ENCODE results near the gene NCKAP5.

NCKAP5 gene

DNA sequence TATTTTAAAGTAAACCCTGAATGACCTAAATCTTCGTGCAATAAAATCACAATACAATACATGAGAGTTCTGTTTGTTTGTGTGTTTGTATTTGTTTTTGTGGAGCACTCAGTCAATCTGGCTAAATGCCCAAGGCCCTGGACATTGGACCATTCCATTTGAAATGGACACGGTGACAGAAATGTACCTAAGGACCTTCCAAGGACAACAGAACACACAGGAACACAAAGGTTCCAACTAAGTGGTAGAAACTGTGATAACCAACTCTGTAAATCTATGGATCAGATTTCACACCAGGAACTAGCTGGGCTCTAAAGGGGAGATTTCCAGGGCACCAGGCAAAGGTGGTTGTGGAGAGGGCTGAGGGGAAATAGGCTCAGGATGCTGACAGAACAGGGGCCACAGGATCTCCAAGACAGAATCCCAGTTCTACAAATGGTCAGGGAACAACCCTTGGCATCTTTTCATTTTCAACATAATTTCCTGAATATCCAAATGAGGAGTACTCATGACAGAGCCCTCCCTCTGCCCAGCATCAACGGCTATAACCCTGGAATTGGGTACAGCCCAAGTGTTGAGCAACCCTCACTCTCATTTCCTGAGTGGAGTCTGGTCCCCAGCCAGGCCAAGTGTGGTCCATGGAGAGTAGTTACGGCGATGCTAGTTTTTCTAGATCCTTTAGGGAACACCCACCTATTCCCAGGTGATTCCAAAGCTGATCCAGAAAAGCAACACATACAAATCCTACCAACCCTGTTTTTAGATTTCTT, 78.4 kb downstream of the NCKAP5 start:
- no peak overlapping the region for H3K14ac ChIP-seq (ENCODE audit: low read length in 2 of 2)
- peaks cover 4% of the 10 kb centered on the region for H3K4me1 ChIP-seq (ENCODE audit: control insufficient read depth, insufficient read depth, low read depth, low read length)
- H4K8ac ChIP-seq (ENCODE audit: low read length) = no peak overlapping the region
- no peak for DNase-seq
- no peak overlapping the region for H2BK12ac ChIP-seq (ENCODE audit: low read length in 2 of 2)
- no peak overlapping the region for H2BK120ac ChIP-seq (ENCODE audit: low read depth, low read length)
- no peak overlapping the region for H3K9ac ChIP-seq (ENCODE audit: low read length)
- H3K4me3 ChIP-seq (ENCODE audit: insufficient read depth in 1 of 2, low read depth in 1 of 2, low read length in 2 of 2) = no peak overlapping the region
- H3K27ac ChIP-seq (ENCODE audit: low read length, poor library complexity, severe bottlenecking) = no peak overlapping the region
- WGBS = 84% methylated on average over 3 of the region's 5 CpGs
- no peaks in the 10 kb centered on the region for H3K79me1 ChIP-seq (replicated peaks; ENCODE audit: low read length, poor library complexity, severe bottlenecking)
- H2BK15ac ChIP-seq (ENCODE audit: low read depth, poor library complexity, severe bottlenecking) = no peak overlapping the region
- no peak overlapping the region for H2AFZ ChIP-seq (ENCODE audit: low read depth, low read length)
- H3K4ac ChIP-seq (ENCODE audit: low read depth in 1 of 2, low read length in 2 of 2) = no peak overlapping the region
- H3K23ac ChIP-seq (ENCODE audit: low read length in 2 of 2) = no peak overlapping the region
- no peak overlapping the region for H3K4me2 ChIP-seq (ENCODE audit: low read length, poor library complexity, severe bottlenecking)
- H3K9me3 ChIP-seq (ENCODE audit: control insufficient read depth, low read length) = no peaks in the 10 kb centered on the region
- no peak overlapping the region for H3K18ac ChIP-seq (ENCODE audit: low read depth in 1 of 2, low read length in 2 of 2)
- no peaks in the 10 kb centered on the region for H3K27me3 ChIP-seq (ENCODE audit: control insufficient read depth in 1 of 2, insufficient read depth in 1 of 2, low read length in 2 of 2)
- no peaks in the 10 kb centered on the region for H3K36me3 ChIP-seq (ENCODE audit: control insufficient read depth in 1 of 2, insufficient read depth in 2 of 2, low read depth in 1 of 2, low read length in 2 of 2)
- no peak overlapping the region for H4K91ac ChIP-seq (ENCODE audit: low read length)
- H2BK5ac ChIP-seq (ENCODE audit: low read depth, low read length, poor library complexity, severe bottlenecking) = no peak overlapping the region
- H2AK5ac ChIP-seq (ENCODE audit: low read length, severe bottlenecking) = peak overlapping the region; percentile 69

- Histone ChIP-seq H2BK15ac (ENCODE audit: low read depth, poor library complexity, severe bottlenecking) (no peak overlapping the region), H3K36me3 (ENCODE audit: control insufficient read depth in 1 of 2, insufficient read depth in 2 of 2, low read depth in 1 of 2, low read length in 2 of 2) (no peaks in the 10 kb centered on the region), H3K27me3 (ENCODE audit: control insufficient read depth in 1 of 2, insufficient read depth in 1 of 2, low read length in 2 of 2) (no peaks in the 10 kb centered on the region), H3K18ac (ENCODE audit: low read depth in 1 of 2, low read length in 2 of 2) (no peak overlapping the region), H2AFZ (ENCODE audit: low read depth, low read length) (no peak overlapping the region), H2AK5ac (ENCODE audit: low read length, severe bottlenecking) (no peak overlapping the region), H3K9me3 (ENCODE audit: control insufficient read depth, low read length) (no peaks in the 10 kb centered on the region), H2BK120ac (ENCODE audit: low read depth, low read length) (no peak overlapping the region), H3K4me3 (ENCODE audit: insufficient read depth in 1 of 2, low read depth in 1 of 2, low read length in 2 of 2) (no peak overlapping the region), H3K4ac (ENCODE audit: low read depth in 1 of 2, low read length in 2 of 2) (no peak overlapping the region), H3K27ac (ENCODE audit: low read length, poor library complexity, severe bottlenecking) (no peak overlapping the region), H2BK12ac (ENCODE audit: low read length in 2 of 2) (no peak overlapping the region), H3K4me2 (ENCODE audit: low read length, poor library complexity, severe bottlenecking) (no peak overlapping the region), H3K23ac (ENCODE audit: low read length in 2 of 2) (no peak overlapping the region), H4K91ac (ENCODE audit: low read length) (no peak overlapping the region), H3K4me1 (ENCODE audit: control insufficient read depth, insufficient read depth, low read depth, low read length) (peaks cover 4% of the 10 kb centered on the region), H3K9ac (ENCODE audit: low read length) (no peak overlapping the region), H2BK5ac (ENCODE audit: low read depth, low read length, poor library complexity, severe bottlenecking) (no peak overlapping the region), H3K79me1 (replicated peaks; ENCODE audit: low read length, poor library complexity, severe bottlenecking) (no peaks in the 10 kb centered on the region), H4K8ac (ENCODE audit: low read length) (no peak overlapping the region), H3K14ac (ENCODE audit: low read length in 2 of 2) (no peak overlapping the region)
- no CpG with 5 or more reads among the region's 1 CpG for WGBS
- DNase-seq = no peak
Measured at GRCh38 chr2:133489146-133489545, 79.1 kb downstream of the NCKAP5 start.

DNA sequence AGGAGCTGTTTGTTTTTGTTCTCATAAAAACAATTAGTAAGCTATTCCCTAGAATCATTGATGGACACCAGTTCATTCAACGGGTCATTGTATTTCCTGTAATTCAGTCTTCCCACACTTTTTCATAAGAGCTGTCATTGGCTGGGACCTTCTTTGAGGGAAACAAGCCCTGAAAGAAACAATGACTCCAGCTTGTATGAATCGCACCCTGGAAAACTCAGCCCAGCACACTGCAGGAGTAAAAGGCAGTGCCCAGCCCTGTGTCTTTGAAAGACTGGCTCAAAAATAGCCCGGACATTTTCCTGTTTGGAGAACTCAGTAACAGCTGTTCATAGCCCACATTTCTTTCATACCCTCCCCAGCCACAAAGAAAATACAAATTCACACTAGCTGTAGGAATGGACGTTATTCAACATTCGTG, 81.5 kb downstream of the NCKAP5 start:
- Histone ChIP-seq H3K4me3 (ENCODE audit: insufficient read depth in 1 of 2, low read depth in 1 of 2, low read length in 2 of 2) (no peak overlapping the region), H4K91ac (ENCODE audit: low read length) (no peak overlapping the region), H3K9ac (ENCODE audit: low read length) (no peak overlapping the region), H3K27ac (ENCODE audit: low read length, poor library complexity, severe bottlenecking) (peak overlapping the region; percentile 88), H3K4me2 (ENCODE audit: low read length, poor library complexity, severe bottlenecking) (peak overlapping the region; percentile 42), H4K8ac (ENCODE audit: low read length) (no peak overlapping the region), H3K27me3 (ENCODE audit: control insufficient read depth in 1 of 2, insufficient read depth in 1 of 2, low read length in 2 of 2) (no peaks in the 10 kb centered on the region), H3K23ac (ENCODE audit: low read length in 2 of 2) (no peak overlapping the region), H3K4me1 (ENCODE audit: control insufficient read depth, insufficient read depth, low read depth, low read length) (peaks cover 4% of the 10 kb centered on the region), H2AFZ (ENCODE audit: low read depth, low read length) (no peak overlapping the region), H3K79me1 (replicated peaks; ENCODE audit: low read length, poor library complexity, severe bottlenecking) (no peaks in the 10 kb centered on the region), H2BK5ac (ENCODE audit: low read depth, low read length, poor library complexity, severe bottlenecking) (peak overlapping the region; percentile 74), H3K14ac (ENCODE audit: low read length in 2 of 2) (no peak overlapping the region), H2BK12ac (ENCODE audit: low read length in 2 of 2) (no peak overlapping the region), H2BK15ac (ENCODE audit: low read depth, poor library complexity, severe bottlenecking) (no peak overlapping the region), H2BK120ac (ENCODE audit: low read depth, low read length) (no peak overlapping the region), H3K18ac (ENCODE audit: low read depth in 1 of 2, low read length in 2 of 2) (no peak overlapping the region), H2AK5ac (ENCODE audit: low read length, severe bottlenecking) (no peak overlapping the region), H3K4ac (ENCODE audit: low read depth in 1 of 2, low read length in 2 of 2) (no peak overlapping the region), H3K36me3 (ENCODE audit: control insufficient read depth in 1 of 2, insufficient read depth in 2 of 2, low read depth in 1 of 2, low read length in 2 of 2) (no peaks in the 10 kb centered on the region), H3K9me3 (ENCODE audit: control insufficient read depth, low read length) (no peaks in the 10 kb centered on the region)
- DNase-seq = no peak
- WGBS = 74% methylated on average over 5 of the region's 5 CpGs

GRCh38 chr2:133485868-133486267, 82.4 kb downstream of the NCKAP5 start:
- Histone ChIP-seq H2BK120ac (ENCODE audit: low read depth, low read length) (no peak overlapping the region), H3K4me3 (ENCODE audit: insufficient read depth in 1 of 2, low read depth in 1 of 2, low read length in 2 of 2) (no peak overlapping the region), H3K4me1 (ENCODE audit: control insufficient read depth, insufficient read depth, low read depth, low read length) (peaks cover 4% of the 10 kb centered on the region), H4K8ac (ENCODE audit: low read length) (no peak overlapping the region), H2AFZ (ENCODE audit: low read depth, low read length) (no peak overlapping the region), H3K18ac (ENCODE audit: low read depth in 1 of 2, low read length in 2 of 2) (no peak overlapping the region), H3K27me3 (ENCODE audit: control insufficient read depth in 1 of 2, insufficient read depth in 1 of 2, low read length in 2 of 2) (no peaks in the 10 kb centered on the region), H3K79me1 (replicated peaks; ENCODE audit: low read length, poor library complexity, severe bottlenecking) (no peaks in the 10 kb centered on the region), H3K9me3 (ENCODE audit: control insufficient read depth, low read length) (no peaks in the 10 kb centered on the region), H2BK15ac (ENCODE audit: low read depth, poor library complexity, severe bottlenecking) (no peak overlapping the region), H3K27ac (ENCODE audit: low read length, poor library complexity, severe bottlenecking) (no peak overlapping the region), H3K4me2 (ENCODE audit: low read length, poor library complexity, severe bottlenecking) (no peak overlapping the region), H4K91ac (ENCODE audit: low read length) (no peak overlapping the region), H2BK5ac (ENCODE audit: low read depth, low read length, poor library complexity, severe bottlenecking) (no peak overlapping the region), H3K36me3 (ENCODE audit: control insufficient read depth in 1 of 2, insufficient read depth in 2 of 2, low read depth in 1 of 2, low read length in 2 of 2) (no peaks in the 10 kb centered on the region), H2AK5ac (ENCODE audit: low read length, severe bottlenecking) (no peak overlapping the region), H2BK12ac (ENCODE audit: low read length in 2 of 2) (no peak overlapping the region), H3K14ac (ENCODE audit: low read length in 2 of 2) (no peak overlapping the region), H3K9ac (ENCODE audit: low read length) (no peak overlapping the region), H3K23ac (ENCODE audit: low read length in 2 of 2) (no peak overlapping the region), H3K4ac (ENCODE audit: low read depth in 1 of 2, low read length in 2 of 2) (no peak overlapping the region)
- 0% methylated on average over 1 of the region's 3 CpGs for WGBS
- no peak for DNase-seq
